HG03469 (cell line): ENCODE results near the gene DUSP5.
A peak's percentile ranks its signal among the peaks of the same experiment; 100 is the strongest.
"Not testable (repeated sequence)": the region's sequence is repeated elsewhere in the genome, so short reads cannot be mapped to it uniquely, and the experiment has no call there.

ENCODE experiments used
- ATAC-seq: cut with Tn5 transposase; IDR thresholded peaks from one replicate; pipeline ENCODE4 v1.9.1; 2021; ENCODE audit warnings: mild to moderate bottlenecking, moderate library complexity, moderate number of reproducible peaks; ENCODE audit not compliant: unreplicated experiment

Gene DUSP5

GRCh38 chr10:110514848-110515247, 17.1 kb downstream of the DUSP5 start:
- ATAC-seq: no peak

DNA sequence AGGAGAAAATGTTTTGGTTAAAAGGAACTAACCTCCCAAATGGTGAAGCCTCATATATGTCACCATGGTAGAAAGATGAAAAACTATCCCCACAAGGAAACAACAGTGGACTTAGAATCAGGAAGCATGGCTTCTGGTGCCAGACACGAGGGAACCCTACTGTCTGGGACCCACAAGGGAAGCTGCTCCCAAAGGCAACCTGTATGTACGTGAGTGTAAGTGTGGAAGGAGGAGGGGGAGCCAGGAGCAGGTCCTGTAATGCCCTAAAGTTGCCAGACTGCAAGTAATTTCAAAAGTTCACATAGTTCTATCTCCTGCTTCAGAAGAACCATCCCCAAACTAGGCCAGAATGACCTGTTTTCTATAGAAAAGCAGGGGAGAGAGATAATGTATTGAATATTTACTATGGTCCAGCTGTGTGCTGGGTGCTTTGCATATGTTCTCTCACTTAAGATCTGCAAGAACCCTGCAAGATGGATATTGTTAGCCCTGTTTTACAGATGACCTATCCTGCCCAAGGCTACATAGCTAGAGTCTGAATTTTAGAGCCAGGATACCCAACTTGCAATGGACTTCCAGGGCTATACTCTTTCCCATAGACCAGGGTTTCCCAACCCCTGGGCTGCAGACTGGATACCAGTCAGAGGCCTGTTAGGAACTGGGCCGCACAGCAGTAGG, 19.2 kb downstream of the DUSP5 start:
- no peak for ATAC-seq

DNA sequence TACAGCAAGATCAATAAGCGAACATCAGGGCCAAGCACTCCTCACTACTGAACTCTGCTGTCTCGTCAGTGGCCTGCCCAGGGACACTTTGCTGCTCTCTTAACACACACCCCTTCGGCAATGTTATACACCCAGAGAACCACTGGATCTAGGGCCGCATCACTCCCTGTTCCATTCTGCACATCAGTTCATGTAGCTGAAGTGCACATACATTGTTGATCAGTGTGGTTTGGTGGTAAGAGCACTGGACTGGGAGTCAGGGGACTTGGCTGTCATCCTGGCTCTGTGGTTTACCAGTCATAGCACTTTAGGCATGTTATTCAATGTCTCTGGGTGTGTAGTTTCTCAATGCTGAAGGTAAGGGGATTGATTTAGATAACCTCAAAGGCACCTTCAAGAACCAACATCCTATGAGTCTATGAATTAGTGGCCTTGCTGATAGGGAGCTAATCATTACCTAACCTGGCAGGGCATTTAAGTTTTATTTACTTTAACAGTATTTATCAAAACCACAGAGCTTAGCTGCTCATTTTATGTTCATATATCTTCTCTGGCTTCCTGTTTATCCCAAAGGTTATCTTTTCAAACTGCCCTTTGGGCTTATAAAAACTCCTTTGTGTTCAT, 24.8 kb downstream of the DUSP5 start:
- no peak for ATAC-seq

DNA sequence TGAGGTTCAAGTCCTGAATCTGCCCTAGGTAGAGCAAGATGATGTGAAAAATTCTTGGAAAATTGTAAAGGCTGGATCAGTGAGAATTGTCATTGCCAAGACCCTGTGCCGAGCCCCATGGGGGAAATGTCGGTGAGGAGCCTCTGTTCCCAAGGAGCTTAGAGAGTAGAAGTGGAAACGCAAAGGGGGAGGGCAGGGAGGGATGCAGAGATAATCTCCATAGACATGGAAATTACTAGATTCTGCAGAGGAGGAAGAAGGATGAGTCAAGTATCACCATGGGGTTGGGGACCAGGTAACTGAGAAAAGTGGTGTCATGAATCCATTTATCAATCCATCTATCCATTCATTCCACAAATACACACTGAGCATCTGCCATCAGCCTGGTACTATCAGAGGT, 26.0 kb downstream of the DUSP5 start:
- ATAC-seq: no peak

DNA sequence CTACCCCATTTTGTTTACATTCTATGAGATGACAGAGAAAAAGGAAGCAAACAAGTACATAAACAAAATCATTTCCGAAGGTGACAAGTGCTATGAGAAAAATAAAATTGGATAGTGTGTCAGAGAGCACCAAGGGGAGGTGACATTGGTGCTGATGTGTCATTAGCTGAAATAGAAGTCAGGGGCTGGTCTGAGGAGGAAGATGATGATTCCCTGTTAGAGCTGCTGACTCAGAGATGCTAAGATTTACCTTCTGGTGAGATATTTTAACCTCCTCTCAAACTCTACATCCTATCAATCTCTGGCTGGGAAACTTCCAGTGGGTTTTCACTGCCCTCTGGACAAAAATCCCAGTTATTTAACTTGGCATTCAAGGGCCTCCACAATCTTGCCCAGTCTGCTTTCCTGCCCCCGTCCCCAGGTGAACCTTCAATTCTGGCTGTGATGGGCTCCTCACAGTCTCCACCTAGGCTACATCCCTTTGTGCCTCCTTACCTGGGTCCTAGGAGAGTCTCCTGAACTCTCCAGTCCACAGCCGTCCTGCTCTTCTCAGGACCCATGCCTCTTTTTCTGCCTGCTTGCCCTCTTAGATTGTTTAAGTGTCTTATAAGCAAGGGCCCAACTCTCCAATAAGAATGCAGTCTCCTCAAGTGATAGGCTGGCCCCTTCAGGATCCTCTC, 26.6 kb downstream of the DUSP5 start:
- no peak for ATAC-seq

GRCh38 chr10:110524859-110525232, 27.1 kb downstream of the DUSP5 start:
- no peak for ATAC-seq

- no peak for ATAC-seq
Observed at GRCh38 chr10:110525349-110526260, 27.9 kb downstream of the DUSP5 start.

GRCh38 chr10:110527731-110528171, 30.0 kb downstream of the DUSP5 start:
- no peak for ATAC-seq

DNA sequence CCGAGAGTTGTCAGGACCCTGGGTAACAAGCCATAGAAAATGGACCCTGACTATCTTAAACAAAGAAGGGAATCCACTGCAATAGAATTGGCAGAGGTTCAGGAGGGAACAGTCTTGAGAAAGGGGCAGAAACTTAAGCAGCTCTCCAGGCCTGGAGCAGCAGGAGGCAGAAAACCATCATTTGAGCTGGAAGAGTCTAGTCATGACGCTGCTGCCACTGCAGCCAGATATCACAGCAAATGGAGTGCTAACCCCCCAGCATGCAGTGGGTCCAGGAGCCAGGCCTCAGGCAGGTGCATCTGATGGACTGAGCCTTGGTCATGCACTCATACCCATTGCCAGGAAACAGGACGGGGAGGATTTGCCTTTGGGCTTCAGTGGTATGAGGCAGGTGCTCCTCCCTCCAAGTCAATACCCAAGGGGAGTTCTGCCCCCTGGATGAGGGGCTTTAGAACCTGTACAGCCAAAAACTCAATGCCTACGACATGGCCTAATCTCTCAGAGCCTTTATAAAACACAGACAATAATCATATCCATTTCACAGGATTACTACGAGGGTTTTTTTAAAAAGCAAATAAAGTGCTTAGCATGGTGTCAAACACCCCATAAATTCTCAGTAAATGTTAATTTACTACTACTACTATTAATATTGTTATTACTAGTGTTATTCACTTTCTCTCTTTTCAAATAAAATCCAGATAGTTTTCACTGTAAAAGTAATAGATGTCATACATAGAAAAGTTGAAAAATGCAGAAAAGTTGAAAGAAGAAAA, 30.7 kb downstream of the DUSP5 start:
- ATAC-seq: no peak

DNA sequence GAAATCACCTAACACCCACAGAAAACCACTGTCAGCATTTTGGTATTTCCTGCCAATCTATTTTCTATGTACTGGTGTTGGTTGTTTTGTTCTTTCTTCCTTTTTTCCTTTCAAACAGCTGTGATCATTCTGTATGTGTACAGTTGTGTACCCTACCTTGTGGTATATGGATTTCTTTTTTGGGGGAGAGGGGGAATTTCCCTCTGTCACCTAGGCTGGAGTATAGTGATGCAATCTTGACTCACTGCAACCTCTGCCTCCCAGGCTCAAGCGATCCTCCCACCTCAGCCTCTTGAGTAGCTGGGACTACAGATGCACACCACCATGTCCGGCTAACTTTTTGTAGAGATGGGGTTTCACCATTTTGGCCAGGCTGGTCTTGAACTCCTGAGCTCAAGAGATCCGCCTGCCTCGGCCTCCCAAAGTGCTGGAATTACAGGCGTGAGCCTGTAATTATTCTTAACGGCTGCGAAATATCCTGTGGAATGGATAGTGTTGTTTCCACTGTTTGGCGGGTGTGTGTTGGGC, 31.4 kb downstream of the DUSP5 start:
- ATAC-seq: peak; percentile 68

- ATAC-seq: no peak
Observed at GRCh38 chr10:110529596-110530011, 31.9 kb downstream of the DUSP5 start.

GRCh38 chr10:110530131-110530831, 32.6 kb downstream of the DUSP5 start:
- ATAC-seq: no peak

- no peak for ATAC-seq
Observed at GRCh38 chr10:110531687-110532086, 34.0 kb downstream of the DUSP5 start.

GRCh38 chr10:110532628-110533027, 34.9 kb downstream of the DUSP5 start:
- ATAC-seq: not testable (repeated sequence)

DNA sequence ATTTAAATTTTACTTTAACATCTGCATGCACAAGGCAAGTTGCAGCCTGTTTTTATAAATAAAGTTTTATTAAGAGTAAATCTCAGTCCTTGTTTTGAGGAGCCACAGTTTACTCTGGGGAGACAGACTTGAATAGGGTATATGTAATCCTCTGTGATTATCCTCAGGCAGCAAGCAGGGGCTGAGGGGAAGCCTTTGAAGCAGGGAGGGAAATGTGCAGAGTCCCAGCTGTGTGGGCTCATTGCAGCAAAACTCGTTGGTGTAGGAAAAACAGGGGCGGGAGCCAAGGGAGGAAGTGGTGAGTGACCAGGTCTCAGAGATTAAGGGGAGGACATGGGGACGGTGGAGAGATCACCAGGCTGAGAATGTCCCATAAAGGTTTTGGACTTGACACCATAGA, 35.4 kb downstream of the DUSP5 start:
- no peak for ATAC-seq

DNA sequence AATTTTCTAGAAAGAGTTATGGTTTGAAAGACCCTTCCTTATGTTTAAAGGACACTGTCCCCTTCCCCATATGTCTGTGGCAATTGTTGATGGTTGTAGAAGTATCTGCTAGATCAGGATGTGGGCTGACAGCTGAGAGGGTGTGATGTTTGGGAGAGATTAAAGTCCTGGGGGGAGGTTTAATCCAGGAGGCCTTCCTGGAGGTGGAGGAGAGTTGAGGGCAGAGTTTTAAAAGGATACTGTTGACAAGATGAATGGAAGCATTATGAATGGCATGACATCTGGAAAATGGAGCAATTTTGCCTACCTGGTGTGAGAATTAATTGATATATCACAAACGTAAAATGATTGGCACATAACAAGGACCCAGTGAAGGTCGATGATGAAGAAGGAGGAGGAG, 36.9 kb downstream of the DUSP5 start:
- ATAC-seq: no peak

GRCh38 chr10:110535958-110536891, 38.5 kb downstream of the DUSP5 start:
- ATAC-seq: peak; percentile 67

DNA sequence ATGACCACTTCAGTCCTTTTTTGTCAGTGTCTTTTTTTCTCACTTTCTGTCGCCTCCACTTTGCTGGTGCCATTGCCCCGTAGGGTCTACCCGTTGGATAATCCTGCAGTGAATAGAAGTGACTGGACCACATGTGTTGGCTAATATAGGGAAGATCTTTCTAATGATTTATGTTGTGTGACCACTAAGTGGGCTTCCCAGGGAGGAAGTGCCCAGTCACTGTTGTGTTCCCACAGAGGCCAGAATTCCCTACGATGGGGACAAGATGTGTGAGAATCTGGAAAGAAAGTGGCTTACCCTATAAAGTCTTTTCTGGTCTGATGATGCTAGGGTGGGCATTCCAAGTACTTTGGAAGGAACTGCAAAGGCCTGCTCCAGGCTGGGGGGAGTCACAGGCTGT, 41.4 kb downstream of the DUSP5 start:
- ATAC-seq: no peak
